GM12878 (cell line): ENCODE measurements around the gene SLCO2A1.

Experiments
- CHD2 ChIP-seq: IDR thresholded peaks from 2 replicates; pipeline ENCODE4 v1.6.1; 2011; ENCODE audit warnings: low read depth, low read length, improper control_type of control experiment, borderline replicate concordance
- CREB1 ChIP-seq: IDR thresholded peaks from 2 replicates; pipeline ENCODE4 v1.6.1; 2012; ENCODE audit warnings: low read depth, mild to moderate bottlenecking, inconsistent platforms
- NRF1 ChIP-seq: conservative IDR thresholded peaks from 2 replicates; pipeline ENCODE4 v1.6.1; 2011; ENCODE audit warnings: mild to moderate bottlenecking, low read depth, low read length, improper control_type of control experiment
- POLR2A ChIP-seq: IDR thresholded peaks from 2 replicates; pipeline ENCODE4 v1.6.1; 2011; ENCODE audit warnings: low read depth, mild to moderate bottlenecking, low read length
- POLR2AphosphoS5 ChIP-seq: IDR thresholded peaks from 2 replicates; pipeline ENCODE4 v1.6.1; 2011; ENCODE audit warnings: mild to moderate bottlenecking, low read length, inconsistent platforms
- ZNF24 ChIP-seq: fragments of 450-650 bp; IDR thresholded peaks from 2 replicates; pipeline ENCODE4 v1.6.1; 2017; ENCODE audit warnings: antibody characterized with exemption, mild to moderate bottlenecking
- TF ChIP-seq, protein P1 (sequence below): IDR thresholded peaks from 2 replicates; pipeline ENCODE4 v1.6.1; 2012; ENCODE audit warnings: mild to moderate bottlenecking, low read depth, low read length

DNA sequence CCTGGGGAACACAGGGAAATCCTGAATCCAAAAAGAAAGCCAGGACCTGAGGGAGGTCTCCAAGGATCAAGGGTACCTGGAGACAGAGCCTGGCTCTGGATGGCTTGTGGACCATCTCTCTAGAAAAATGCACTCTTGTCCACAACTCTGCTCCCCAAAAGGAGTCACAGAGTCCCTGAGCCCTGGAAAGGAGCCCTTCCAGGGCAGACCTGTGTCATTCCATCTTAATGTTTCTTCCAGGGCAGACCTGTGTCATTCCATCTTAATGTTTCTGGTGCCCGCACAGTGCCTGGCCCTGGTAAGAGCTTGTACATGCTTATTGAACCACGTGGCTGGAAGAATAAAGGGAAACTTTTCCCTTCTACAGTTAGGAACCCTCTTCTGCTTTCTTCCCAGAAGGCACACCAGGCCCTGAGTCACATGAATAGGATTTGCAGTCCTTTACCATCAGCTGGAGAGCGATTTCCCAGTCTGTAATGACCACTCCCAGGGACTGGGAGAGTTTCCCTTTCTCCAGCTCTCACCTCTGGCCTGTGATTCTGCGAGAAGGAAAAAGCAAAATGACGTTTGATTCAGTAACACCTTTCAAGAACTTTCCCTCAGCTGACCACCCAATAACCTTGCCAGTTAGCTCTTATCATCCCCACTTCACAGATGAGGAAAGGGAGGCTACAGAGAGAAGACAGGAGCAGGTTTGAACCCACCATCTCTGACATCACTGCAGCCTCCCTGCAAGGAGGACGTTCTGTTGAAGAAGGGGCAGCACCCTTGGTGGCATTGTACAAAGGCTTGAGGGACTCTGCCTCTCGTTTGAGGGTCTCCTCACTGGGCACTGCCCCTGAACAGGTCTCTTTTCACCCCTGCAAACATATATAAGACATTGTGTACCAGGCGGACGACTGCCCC, 35.8 kb upstream of the SLCO2A1 start:
- TF ChIP-seq CREB1 (no peak), POLR2AphosphoS5 (no peak), POLR2A (no peak), NRF1 (no peak), CHD2 (no peak), ZNF24 (no peak)
- TF ChIP-seq, protein P1, sequence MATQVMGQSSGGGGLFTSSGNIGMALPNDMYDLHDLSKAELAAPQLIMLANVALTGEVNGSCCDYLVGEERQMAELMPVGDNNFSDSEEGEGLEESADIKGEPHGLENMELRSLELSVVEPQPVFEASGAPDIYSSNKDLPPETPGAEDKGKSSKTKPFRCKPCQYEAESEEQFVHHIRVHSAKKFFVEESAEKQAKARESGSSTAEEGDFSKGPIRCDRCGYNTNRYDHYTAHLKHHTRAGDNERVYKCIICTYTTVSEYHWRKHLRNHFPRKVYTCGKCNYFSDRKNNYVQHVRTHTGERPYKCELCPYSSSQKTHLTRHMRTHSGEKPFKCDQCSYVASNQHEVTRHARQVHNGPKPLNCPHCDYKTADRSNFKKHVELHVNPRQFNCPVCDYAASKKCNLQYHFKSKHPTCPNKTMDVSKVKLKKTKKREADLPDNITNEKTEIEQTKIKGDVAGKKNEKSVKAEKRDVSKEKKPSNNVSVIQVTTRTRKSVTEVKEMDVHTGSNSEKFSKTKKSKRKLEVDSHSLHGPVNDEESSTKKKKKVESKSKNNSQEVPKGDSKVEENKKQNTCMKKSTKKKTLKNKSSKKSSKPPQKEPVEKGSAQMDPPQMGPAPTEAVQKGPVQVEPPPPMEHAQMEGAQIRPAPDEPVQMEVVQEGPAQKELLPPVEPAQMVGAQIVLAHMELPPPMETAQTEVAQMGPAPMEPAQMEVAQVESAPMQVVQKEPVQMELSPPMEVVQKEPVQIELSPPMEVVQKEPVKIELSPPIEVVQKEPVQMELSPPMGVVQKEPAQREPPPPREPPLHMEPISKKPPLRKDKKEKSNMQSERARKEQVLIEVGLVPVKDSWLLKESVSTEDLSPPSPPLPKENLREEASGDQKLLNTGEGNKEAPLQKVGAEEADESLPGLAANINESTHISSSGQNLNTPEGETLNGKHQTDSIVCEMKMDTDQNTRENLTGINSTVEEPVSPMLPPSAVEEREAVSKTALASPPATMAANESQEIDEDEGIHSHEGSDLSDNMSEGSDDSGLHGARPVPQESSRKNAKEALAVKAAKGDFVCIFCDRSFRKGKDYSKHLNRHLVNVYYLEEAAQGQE, result no peak
